Amniotic epithelial cell (primary cell): ENCODE measurements around the gene E2F6.
"Not testable (repeated sequence)": the region's sequence is repeated elsewhere in the genome, so short reads cannot be mapped to it uniquely, and the experiment has no call there.

Experiments
- DNase-seq: peaks from one replicate; pipeline ENCODE4 v3.0.0-alpha.2; 2010; ENCODE audit warnings: low read depth

Gene E2F6

GRCh38 chr2:11414372-11415124, 51.4 kb downstream of the E2F6 start:
- DNase-seq, result no peak

- no peak for DNase-seq
These were observed 53.5 kb downstream of the E2F6 start for GRCh38 chr2:11412449-11412810.

GRCh38 chr2:11411768-11412448, 54.1 kb downstream of the E2F6 start:
- DNase-seq, result peak; percentile 29

- no peak for DNase-seq
These were observed 54.7 kb downstream of the E2F6 start for GRCh38 chr2:11411244-11411643.

GRCh38 chr2:11410101-11410500, 55.9 kb downstream of the E2F6 start:
- no peak for DNase-seq

GRCh38 chr2:11409572-11409959, 56.4 kb downstream of the E2F6 start:
- DNase-seq, result no peak

- no peak for DNase-seq
These were observed 56.9 kb downstream of the E2F6 start for GRCh38 chr2:11408959-11409571.

GRCh38 chr2:11407413-11407812, 58.5 kb downstream of the E2F6 start:
- DNase-seq, result no peak

- DNase-seq, result peak; percentile 62
These were observed 59.0 kb downstream of the E2F6 start for GRCh38 chr2:11406958-11407381.

- peak; percentile 34 for DNase-seq
These were observed 59.5 kb downstream of the E2F6 start for GRCh38 chr2:11406267-11406957.

GRCh38 chr2:11405599-11406266, 60.2 kb downstream of the E2F6 start:
- DNase-seq, result no peak

GRCh38 chr2:11405074-11405406, 60.9 kb downstream of the E2F6 start:
- DNase-seq, result not testable (repeated sequence)

GRCh38 chr2:11404376-11405073, 61.4 kb downstream of the E2F6 start:
- DNase-seq, result no peak

GRCh38 chr2:11402436-11402835, 63.5 kb downstream of the E2F6 start:
- DNase-seq, result no peak

GRCh38 chr2:11399438-11399762, 66.6 kb downstream of the E2F6 start:
- no peak for DNase-seq

- no peak for DNase-seq
These were observed 67.1 kb downstream of the E2F6 start for GRCh38 chr2:11398750-11399437.

GRCh38 chr2:11397513-11397912, 68.4 kb downstream of the E2F6 start:
- DNase-seq, result no peak

- DNase-seq, result no peak
These were observed 69.2 kb downstream of the E2F6 start for GRCh38 chr2:11396467-11397445.

GRCh38 chr2:11396021-11396420, 69.9 kb downstream of the E2F6 start:
- no peak for DNase-seq

GRCh38 chr2:11395389-11395788, 70.6 kb downstream of the E2F6 start:
- no peak for DNase-seq
